Epithelial cell of esophagus (primary cell): ENCODE data around the gene COPE.
A peak's percentile ranks its signal among the peaks of the same experiment; 100 is the strongest.

ENCODE experiments used
- DNase-seq: peaks from one replicate; pipeline ENCODE4 v3.0.0; 2010; ENCODE audit warnings: low read depth
- H3K4me3 ChIP-seq: 2 replicates; pipeline ENCODE4 v1.5.1; 2011; ENCODE audit warnings: mild to moderate bottlenecking, low read length, control low read depth
- TF ChIP-seq, protein P1 (sequence below): IDR thresholded peaks from 2 replicates; pipeline ENCODE4 v1.5.1; 2011; ENCODE audit warnings: low read depth, mild to moderate bottlenecking, low read length, control low read depth, inconsistent platforms; ENCODE audit not compliant: insufficient read depth; ENCODE audit errors: missing control alignments

COPE gene

GRCh38 chr19:18946918-18947317 is 27.7 kb upstream of the COPE start:
- no peak overlapping the region for H3K4me3 ChIP-seq
- no peak for DNase-seq
- TF ChIP-seq, protein P1, sequence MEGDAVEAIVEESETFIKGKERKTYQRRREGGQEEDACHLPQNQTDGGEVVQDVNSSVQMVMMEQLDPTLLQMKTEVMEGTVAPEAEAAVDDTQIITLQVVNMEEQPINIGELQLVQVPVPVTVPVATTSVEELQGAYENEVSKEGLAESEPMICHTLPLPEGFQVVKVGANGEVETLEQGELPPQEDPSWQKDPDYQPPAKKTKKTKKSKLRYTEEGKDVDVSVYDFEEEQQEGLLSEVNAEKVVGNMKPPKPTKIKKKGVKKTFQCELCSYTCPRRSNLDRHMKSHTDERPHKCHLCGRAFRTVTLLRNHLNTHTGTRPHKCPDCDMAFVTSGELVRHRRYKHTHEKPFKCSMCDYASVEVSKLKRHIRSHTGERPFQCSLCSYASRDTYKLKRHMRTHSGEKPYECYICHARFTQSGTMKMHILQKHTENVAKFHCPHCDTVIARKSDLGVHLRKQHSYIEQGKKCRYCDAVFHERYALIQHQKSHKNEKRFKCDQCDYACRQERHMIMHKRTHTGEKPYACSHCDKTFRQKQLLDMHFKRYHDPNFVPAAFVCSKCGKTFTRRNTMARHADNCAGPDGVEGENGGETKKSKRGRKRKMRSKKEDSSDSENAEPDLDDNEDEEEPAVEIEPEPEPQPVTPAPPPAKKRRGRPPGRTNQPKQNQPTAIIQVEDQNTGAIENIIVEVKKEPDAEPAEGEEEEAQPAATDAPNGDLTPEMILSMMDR, result no peak

- TF ChIP-seq, protein P1, result no peak
- DNase-seq, result no peak
- no peak overlapping the region for H3K4me3 ChIP-seq
Observed at GRCh38 chr19:18946335-18946734, 27.1 kb upstream of the COPE start.

DNA sequence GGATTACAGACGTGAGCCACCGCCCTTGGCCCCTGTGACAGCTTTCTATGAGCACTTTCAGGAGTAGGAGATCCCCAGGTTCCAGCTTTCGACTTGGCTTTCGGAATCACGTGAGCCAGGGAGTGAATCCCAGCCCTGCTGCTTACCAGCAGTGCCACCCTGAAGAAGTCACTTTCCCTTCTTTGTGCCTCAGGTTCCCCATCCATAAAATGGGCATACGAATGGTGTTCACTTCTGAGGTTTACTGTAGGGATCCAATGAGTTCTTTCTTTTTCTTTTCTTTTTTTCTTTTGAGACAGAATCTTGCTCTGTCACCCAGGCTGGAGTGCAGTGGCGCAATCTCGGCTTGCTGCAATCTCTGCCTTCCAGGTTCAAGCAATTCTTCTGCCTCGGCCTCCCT is 26.1 kb upstream of the COPE start:
- TF ChIP-seq, protein P1, result no peak
- no peak for DNase-seq
- no peak overlapping the region for H3K4me3 ChIP-seq

- no peak overlapping the region for H3K4me3 ChIP-seq
- TF ChIP-seq, protein P1, result no peak
Observed at GRCh38 chr19:18943465-18943864, 24.3 kb upstream of the COPE start.

GRCh38 chr19:18942692-18943091 is 23.5 kb upstream of the COPE start:
- no peak for DNase-seq
- TF ChIP-seq, protein P1, result no peak
- H3K4me3 ChIP-seq, result no peak overlapping the region

More at GRCh38 chr19:18943465-18943864, 24.3 kb upstream of the COPE start:
- no peak for DNase-seq

- H3K4me3 ChIP-seq, result peak overlapping the region; percentile 10
- TF ChIP-seq, protein P1, result no peak
- no peak for DNase-seq
Observed at GRCh38 chr19:18941628-18942354, 22.6 kb upstream of the COPE start.
